Adipocyte (in vitro differentiated cells): Measurements from ENCODE around the gene TSPAN18.
A peak's percentile ranks its signal among the peaks of the same experiment; 100 is the strongest.

Experiments
- DNase-seq: peaks from one replicate; pipeline ENCODE4 v3.0.0-alpha.2; 2015; ENCODE audit warnings: low read depth
- H3K27me3 ChIP-seq: replicated peaks from 2 replicates; pipeline ENCODE4 v1.7.0; 2013; ENCODE audit warnings: mild to moderate bottlenecking, low read length, moderate library complexity; ENCODE audit not compliant: control insufficient read depth, insufficient read depth
- H3K36me3 ChIP-seq: 2 replicates; pipeline ENCODE4 v1.7.0; 2013; ENCODE audit warnings: low read length, mild to moderate bottlenecking, moderate library complexity; ENCODE audit not compliant: control insufficient read depth, insufficient read depth, severe bottlenecking
- H3K4me1 ChIP-seq: 2 replicates; pipeline ENCODE4 v1.7.0; 2013; ENCODE audit warnings: mild to moderate bottlenecking, low read length, moderate library complexity; ENCODE audit not compliant: control insufficient read depth, insufficient read depth
- H3K4me3 ChIP-seq: 2 replicates; pipeline ENCODE4 v1.7.0; 2013; ENCODE audit warnings: mild to moderate bottlenecking, low read length, moderate library complexity
- H3K9ac ChIP-seq: 2 replicates; pipeline ENCODE4 v1.7.0; 2013; ENCODE audit warnings: mild to moderate bottlenecking, low read length, moderate library complexity
- H3K9me3 ChIP-seq: 2 replicates; pipeline ENCODE4 v1.7.0; 2013; ENCODE audit warnings: mild to moderate bottlenecking, low read length, moderate library complexity; ENCODE audit not compliant: control insufficient read depth

The TSPAN18 gene

DNA sequence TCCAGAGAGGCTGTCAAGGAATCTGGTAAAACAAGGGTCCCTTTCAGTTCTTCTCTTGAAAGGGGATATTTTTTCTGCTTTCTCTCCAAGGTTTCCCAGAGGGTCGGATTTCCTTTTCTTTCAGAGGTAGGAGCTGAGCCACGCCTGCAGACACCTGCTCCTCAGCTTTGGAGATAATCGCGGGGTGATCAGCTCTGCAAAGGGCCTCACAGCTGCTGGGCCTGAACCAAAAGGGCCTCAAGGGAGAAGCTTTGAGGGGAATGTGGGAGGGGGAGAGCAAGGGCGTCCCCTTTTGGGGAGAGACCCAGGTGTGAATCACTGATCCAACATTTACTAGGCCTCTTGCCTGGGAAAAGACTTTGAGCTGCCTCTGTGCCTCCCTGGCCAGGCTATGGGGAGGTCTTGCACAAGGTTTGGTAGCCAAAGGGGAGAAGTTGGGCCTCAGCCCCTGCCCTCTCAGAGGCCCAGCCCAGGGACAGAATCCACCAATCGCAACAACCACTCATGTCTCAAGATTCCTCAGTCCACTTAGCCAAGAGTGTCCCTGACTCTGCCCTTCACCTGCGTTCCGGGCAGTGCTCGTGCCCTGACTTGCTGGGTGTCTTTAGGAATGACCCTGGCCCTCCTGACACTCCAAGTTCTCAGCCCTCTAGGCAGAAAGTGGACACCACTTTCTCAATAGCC is 237.9 kb downstream of the TSPAN18 start:
- H3K27me3 ChIP-seq, result no peaks in the 10 kb centered on the region
- DNase-seq, result peak; percentile 10
- peaks cover 7% of the 10 kb centered on the region for H3K4me1 ChIP-seq
- H3K4me3 ChIP-seq, result no peak overlapping the region
- no peaks in the 10 kb centered on the region for H3K36me3 ChIP-seq
- H3K9ac ChIP-seq, result no peak overlapping the region
- no peaks in the 10 kb centered on the region for H3K9me3 ChIP-seq

DNA sequence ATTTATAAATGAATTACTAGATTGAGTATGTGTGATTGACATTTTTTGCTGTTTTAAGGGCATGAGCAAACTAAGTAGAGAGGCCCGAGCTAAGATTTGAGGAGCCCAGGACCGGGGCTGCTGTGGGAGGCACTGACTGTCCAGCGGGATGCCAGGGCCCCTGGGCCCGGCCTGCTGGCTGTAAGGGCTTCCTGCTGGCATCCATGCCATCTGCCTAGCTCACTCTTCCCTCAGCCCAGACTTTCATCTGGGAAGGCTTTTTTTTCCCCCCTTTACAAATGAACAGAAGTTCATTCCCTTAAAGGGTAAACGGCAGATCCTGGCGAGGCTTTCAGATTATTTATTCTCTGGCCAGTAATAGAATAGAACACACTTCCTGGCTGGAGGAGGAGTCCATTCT is 239.9 kb downstream of the TSPAN18 start:
- Histone ChIP-seq H3K4me3 (no peak overlapping the region), H3K36me3 (no peaks in the 10 kb centered on the region), H3K27me3 (peaks cover 7% of the 10 kb centered on the region), H3K4me1 (peaks cover 7% of the 10 kb centered on the region), H3K9ac (no peak overlapping the region), H3K9me3 (no peaks in the 10 kb centered on the region)
- no peak for DNase-seq

GRCh38 chr11:44967930-44968496 is 241.3 kb downstream of the TSPAN18 start:
- peaks cover 7% of the 10 kb centered on the region for H3K4me1 ChIP-seq
- peaks cover 15% of the 10 kb centered on the region for H3K27me3 ChIP-seq
- no peaks in the 10 kb centered on the region for H3K9me3 ChIP-seq
- H3K4me3 ChIP-seq, result no peak overlapping the region
- H3K36me3 ChIP-seq, result no peaks in the 10 kb centered on the region
- no peak for DNase-seq
- no peak overlapping the region for H3K9ac ChIP-seq

GRCh38 chr11:44968510-44968909 is 241.7 kb downstream of the TSPAN18 start:
- peaks cover 15% of the 10 kb centered on the region for H3K27me3 ChIP-seq

GRCh38 chr11:44969651-44970252 is 243.0 kb downstream of the TSPAN18 start:
- Histone ChIP-seq H3K4me3 (no peak overlapping the region), H3K4me1 (peaks cover 4% of the 10 kb centered on the region), H3K9me3 (no peaks in the 10 kb centered on the region), H3K36me3 (no peaks in the 10 kb centered on the region), H3K9ac (no peak overlapping the region), H3K27me3 (peaks cover 15% of the 10 kb centered on the region)
- DNase-seq, result no peak

More at GRCh38 chr11:44968510-44968909, 241.7 kb downstream of the TSPAN18 start:
- DNase-seq, result no peak
- H3K36me3 ChIP-seq, result no peaks in the 10 kb centered on the region
- peaks cover 7% of the 10 kb centered on the region for H3K4me1 ChIP-seq
- no peak overlapping the region for H3K4me3 ChIP-seq
- no peak overlapping the region for H3K9ac ChIP-seq
- no peaks in the 10 kb centered on the region for H3K9me3 ChIP-seq

- Histone ChIP-seq H3K4me3 (no peak overlapping the region), H3K36me3 (no peaks in the 10 kb centered on the region), H3K9me3 (no peaks in the 10 kb centered on the region), H3K4me1 (no peaks in the 10 kb centered on the region), H3K27me3 (peaks cover 15% of the 10 kb centered on the region), H3K9ac (no peak overlapping the region)
- DNase-seq, result no peak
Measured at GRCh38 chr11:44970293-44970692, 243.5 kb downstream of the TSPAN18 start.

- H3K4me3 ChIP-seq, result no peak overlapping the region
- DNase-seq, result no peak
- H3K9ac ChIP-seq, result no peak overlapping the region
- H3K27me3 ChIP-seq, result peaks cover 15% of the 10 kb centered on the region
- no peaks in the 10 kb centered on the region for H3K9me3 ChIP-seq
- no peaks in the 10 kb centered on the region for H3K4me1 ChIP-seq
- no peaks in the 10 kb centered on the region for H3K36me3 ChIP-seq
Measured at GRCh38 chr11:44971185-44971584, 244.4 kb downstream of the TSPAN18 start.

- no peaks in the 10 kb centered on the region for H3K9me3 ChIP-seq
- no peak overlapping the region for H3K9ac ChIP-seq
- H3K4me1 ChIP-seq, result no peaks in the 10 kb centered on the region
- H3K36me3 ChIP-seq, result no peaks in the 10 kb centered on the region
- no peak for DNase-seq
- peaks cover 29% of the 10 kb centered on the region for H3K27me3 ChIP-seq
- H3K4me3 ChIP-seq, result no peak overlapping the region
Measured at GRCh38 chr11:44972746-44973435, 246.1 kb downstream of the TSPAN18 start.

DNA sequence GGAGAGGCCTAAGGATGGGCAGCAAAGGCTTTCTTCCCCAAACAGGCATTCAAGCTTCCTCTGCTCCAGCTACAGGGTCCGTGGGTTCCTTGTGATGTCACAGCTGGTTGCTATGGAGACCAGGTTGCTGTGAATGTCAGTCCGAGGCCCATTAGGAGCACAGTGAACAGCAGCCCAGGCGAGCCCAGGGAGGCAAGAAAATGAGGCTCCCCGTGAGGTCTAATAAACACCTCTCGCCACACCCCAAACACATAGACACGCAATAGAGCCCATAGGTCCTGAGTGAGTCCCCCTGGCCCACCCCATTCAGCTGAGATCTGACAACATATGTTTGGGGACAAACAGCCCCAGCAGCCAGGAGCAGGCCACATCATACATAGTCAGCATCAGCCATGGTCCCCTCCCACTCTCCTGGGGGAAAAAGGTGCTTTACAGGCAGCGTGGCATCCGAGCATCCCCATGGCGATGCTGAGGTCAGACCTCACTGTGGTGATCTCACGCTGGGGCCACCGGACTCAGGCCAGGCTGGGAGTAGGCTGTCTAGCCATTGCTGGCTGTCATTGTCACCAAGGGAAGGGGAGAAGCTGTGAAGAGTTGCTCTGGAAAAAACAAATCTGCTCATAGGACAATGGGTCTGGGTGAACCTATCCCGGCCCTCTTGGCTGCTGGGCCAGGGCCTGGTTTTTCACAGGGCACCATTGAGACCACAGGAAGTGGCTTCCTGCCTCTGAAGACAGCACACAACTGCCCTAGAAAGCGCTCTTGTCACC is 247.1 kb downstream of the TSPAN18 start:
- Histone ChIP-seq H3K27me3 (peaks cover 29% of the 10 kb centered on the region), H3K9ac (no peak overlapping the region), H3K36me3 (no peaks in the 10 kb centered on the region), H3K9me3 (no peaks in the 10 kb centered on the region), H3K4me3 (no peak overlapping the region), H3K4me1 (no peaks in the 10 kb centered on the region)
- no peak for DNase-seq

DNA sequence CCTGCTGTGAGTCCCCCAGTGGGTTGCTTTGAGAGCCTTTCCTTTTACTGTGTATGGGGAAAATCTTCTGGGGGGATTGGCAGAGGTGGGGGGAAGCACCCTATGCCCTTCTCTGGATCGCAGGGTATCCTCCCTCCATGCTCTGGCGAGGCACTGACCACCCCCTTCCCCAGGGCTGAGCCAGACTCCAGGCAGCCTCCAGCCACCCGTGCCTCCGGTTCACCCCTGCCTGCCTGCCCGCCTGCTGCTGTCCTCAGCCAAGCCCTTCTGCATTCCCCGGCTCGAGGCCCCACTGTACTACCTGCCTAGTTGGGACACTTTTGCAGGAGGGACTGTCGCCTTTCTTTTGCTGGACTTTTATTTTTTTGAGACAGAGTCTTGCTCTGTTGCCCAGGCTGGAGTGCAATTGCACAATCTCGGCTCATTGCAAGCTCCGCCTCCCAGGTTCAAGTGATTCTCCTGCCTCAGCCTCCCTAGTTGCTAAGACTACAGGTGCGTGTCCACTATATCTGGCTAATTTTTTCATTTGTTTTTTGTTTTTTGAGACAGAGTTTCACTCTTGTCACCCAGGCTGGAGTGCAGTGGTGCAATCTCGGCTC is 247.7 kb downstream of the TSPAN18 start:
- H3K4me3 ChIP-seq, result no peak overlapping the region
- DNase-seq, result no peak
- H3K9ac ChIP-seq, result no peak overlapping the region
- H3K36me3 ChIP-seq, result no peaks in the 10 kb centered on the region
- no peaks in the 10 kb centered on the region for H3K9me3 ChIP-seq
- no peaks in the 10 kb centered on the region for H3K4me1 ChIP-seq
- peaks cover 29% of the 10 kb centered on the region for H3K27me3 ChIP-seq
